K562 treated with DMSO at 1 percent for 24 hours (cell line): Measurements from ENCODE around the gene ATP6V1G3. TPM values are rescaled to one million over a fixed set of nuclear protein-coding genes. Genes with fewer than 3 reads are reported as not detected.

Experiments used
- total RNA-seq: library from RNA; unstranded; fragments of 300-600 nt; gene quantifications from 2 replicates; pipeline ENCODE4 v1.2.3, GENCODE V29; 2022; ENCODE audit warnings: low read depth; ENCODE audit not compliant: insufficient read depth

ATP6V1G3 gene
- total RNA-seq = not detected in 2 replicates

GRCh38 chr1:198540580-198540979 is at the start of gene ATP6V1G3:
ATP6V1G3 (minus strand) TSS chr1:198540680; CDS start chr1:198540650, 30 bp downstream.

Other genes with a start within 250 kb of the ATP6V1G3 start
- gene PTPRC, start 98.4 kb upstream of the ATP6V1G3 start, total RNA-seq = 19.5 and 20.1 TPM in 2 replicates